GM19455 (cell line): Measurements from ENCODE around the gene TNNT3.
"Not testable (repeated sequence)": the region's sequence is repeated elsewhere in the genome, so short reads cannot be mapped to it uniquely, and the experiment has no call there.

ENCODE experiments used
- ATAC-seq: cut with Tn5 transposase; IDR thresholded peaks from one replicate; pipeline ENCODE4 v1.9.1; 2021; ENCODE audit not compliant: unreplicated experiment

Gene TNNT3

DNA sequence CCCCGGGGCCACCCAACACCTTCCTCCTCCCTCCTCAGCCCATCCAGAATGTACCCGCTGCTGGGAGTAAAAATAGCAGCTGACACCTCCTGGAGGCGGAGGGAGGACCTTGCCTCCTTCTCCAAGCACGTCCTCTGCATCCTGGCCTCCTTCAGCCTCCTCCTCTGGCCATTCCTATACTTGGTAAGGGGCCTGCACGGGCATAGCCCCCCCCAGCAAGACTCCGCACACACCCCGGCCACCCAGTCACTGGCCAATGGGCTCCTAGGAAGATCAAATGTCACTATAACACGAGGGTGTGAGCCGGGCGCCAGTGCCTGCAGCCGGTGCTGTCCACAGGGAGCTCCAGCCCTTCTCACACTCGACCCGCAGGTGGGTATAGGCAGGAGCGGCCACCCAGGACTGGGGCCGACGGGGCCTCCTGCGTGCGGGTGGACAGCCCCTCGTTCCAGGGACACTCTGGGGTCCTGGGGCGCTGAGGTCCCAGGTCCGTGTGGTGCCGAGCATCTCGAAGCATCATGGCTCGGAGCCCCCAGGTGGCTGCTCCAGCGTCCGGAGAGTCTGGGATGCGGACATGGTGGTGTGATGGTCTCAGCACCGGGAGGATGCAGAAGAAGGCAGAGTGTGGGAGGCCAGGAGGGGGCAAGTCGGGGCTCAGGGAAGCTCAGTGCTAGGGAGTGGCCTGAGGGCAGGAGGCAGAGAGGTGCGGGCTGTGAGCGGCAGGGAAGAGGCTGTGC is at the start of gene TNNT3:
TNNT3 (plus strand) TSS at position 313 of the 737 bp plus-strand sequence. CDS start 3,172 bp downstream, outside the sequence.
- no peak for ATAC-seq

GRCh38 chr11:1870326-1870696 is 49.2 kb upstream of the TNNT3 start:
- no peak for ATAC-seq

- ATAC-seq, result no peak
These were observed 48.6 kb upstream of the TNNT3 start for GRCh38 chr11:1870721-1871466.

DNA sequence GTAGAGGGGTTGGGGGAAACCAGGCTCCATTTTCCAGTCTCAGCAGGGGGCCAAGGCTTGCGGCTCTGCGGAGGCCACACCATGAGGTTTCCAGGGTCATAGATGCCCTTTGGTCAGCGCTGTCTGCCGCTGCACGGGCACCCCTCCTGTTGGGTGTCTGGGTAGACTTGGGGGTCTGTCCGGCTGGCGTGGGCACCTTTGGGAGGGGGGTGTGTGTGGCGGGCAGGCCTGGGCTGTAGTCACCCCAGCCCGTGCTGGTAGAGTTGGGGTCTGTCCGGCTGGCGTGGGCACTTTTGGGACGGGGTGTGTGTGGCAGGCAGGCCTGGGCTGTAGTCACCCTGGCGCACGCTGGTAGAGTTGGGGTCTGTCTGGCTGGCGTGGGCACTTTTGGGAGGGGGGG is 48.0 kb upstream of the TNNT3 start:
- no peak for ATAC-seq

DNA sequence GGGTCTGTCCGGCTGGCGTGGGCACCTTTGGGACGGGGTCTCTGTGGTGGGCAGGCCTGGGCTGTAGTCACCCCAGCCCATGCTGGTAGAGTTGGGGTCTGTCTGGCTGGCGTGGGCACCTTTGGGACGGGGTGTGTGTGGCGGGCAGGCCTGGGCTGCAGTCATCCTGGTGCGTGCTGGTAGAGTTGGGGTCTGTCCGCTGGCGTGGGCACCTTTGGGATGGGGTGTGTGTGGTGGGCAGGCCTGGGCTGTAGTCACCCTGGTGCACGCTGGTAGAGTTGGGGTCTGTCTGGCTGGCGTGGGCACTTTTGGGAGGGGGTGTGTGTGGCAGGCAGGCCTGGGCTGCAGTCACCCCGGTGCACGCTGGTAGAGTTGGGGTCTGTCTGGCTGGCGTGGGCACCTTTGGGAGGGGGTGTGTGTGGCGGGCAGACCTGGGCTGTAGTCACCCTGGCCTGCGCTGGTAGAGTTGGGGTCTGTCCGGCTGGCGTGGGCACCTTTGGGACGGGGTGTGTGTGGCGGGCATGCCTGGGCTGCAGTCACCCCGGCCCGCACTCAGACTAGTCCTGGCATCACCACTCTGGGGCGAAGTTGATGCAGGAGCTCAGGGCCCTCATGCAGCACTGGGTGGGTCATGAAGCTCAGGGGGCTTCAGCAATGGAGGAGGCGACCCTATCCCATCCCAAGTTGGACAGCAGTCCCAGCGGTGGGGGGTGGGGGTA is 47.1 kb upstream of the TNNT3 start:
- ATAC-seq, result no peak

DNA sequence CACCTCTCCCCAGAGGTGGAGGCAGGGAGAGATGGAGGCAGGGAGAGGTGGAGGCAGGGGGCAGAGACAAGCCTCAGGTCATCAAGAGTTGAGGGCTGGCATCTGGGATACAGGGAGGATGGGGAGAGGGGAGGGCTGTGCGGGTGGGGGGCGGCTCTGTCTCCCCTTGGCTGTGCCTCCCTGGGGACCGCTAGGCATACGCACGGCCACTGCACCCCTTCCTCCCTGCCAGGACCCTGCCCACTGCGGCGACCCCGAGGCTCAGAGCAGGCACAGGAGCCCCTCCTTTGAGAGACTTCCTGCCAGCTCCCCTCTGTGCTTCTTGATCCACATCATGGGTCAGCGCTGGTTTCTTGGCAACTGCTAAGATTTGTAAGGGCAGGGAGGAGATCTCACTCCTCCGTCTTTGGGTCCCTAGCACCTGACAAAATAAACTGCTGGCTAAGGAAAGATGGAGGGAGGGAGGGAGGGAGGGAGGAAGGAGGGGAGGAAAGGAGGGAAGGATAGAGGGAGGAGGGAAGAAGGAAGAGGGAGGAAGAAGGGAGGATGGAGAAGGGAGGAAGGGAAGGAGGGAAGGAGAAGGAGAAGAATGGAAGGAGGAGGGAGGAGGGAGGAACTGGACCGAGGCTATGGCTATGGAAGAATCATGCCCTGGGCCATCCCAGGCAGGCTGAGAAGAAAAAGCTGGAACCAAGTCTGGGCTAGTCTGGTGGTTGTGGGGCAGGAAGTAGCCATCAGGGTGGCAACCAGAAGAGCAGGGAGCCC is 46.3 kb upstream of the TNNT3 start:
- ATAC-seq, result no peak

GRCh38 chr11:1873813-1874150 is 45.7 kb upstream of the TNNT3 start:
- not testable (repeated sequence) for ATAC-seq

DNA sequence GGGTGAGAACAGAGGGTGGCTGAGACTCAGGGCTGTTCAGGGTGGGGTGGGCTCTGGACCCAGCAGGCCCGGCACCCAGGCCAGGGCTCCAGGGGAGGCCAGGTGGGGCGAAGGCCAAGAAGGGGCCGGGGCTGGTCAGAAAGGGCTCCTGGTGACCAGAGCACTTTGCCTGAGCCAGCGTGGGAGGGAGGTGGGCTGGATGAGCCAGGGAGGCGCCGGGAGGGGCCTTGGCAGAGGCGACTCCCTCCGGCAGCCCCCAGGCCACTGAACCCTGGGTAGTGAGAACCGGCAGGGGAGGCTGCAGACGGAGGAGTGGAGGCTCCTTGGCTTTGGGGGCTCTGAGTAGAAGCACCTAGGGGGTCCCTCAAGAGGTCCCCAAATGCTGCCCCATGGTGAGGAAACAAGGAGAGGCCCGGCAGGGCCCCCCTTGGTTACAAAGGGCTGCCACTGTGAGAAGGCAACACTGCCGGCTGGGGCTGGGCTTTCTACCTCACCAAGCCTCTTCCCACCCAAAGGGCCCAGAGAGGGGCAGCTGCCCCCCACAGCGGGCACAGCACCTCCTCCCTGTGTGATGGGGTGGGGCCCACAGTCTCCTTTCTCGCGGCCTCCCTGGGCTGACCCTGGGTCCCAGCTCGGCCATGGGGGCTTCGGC is 44.9 kb upstream of the TNNT3 start:
- ATAC-seq, result not testable (repeated sequence)

- no peak for ATAC-seq
These were observed 44.2 kb upstream of the TNNT3 start for GRCh38 chr11:1875093-1875850.

GRCh38 chr11:1875851-1876301 is 43.6 kb upstream of the TNNT3 start:
- not testable (repeated sequence) for ATAC-seq

- no peak for ATAC-seq
These were observed 43.0 kb upstream of the TNNT3 start for GRCh38 chr11:1876361-1877063.

- no peak for ATAC-seq
These were observed 42.0 kb upstream of the TNNT3 start for GRCh38 chr11:1877211-1878136.

DNA sequence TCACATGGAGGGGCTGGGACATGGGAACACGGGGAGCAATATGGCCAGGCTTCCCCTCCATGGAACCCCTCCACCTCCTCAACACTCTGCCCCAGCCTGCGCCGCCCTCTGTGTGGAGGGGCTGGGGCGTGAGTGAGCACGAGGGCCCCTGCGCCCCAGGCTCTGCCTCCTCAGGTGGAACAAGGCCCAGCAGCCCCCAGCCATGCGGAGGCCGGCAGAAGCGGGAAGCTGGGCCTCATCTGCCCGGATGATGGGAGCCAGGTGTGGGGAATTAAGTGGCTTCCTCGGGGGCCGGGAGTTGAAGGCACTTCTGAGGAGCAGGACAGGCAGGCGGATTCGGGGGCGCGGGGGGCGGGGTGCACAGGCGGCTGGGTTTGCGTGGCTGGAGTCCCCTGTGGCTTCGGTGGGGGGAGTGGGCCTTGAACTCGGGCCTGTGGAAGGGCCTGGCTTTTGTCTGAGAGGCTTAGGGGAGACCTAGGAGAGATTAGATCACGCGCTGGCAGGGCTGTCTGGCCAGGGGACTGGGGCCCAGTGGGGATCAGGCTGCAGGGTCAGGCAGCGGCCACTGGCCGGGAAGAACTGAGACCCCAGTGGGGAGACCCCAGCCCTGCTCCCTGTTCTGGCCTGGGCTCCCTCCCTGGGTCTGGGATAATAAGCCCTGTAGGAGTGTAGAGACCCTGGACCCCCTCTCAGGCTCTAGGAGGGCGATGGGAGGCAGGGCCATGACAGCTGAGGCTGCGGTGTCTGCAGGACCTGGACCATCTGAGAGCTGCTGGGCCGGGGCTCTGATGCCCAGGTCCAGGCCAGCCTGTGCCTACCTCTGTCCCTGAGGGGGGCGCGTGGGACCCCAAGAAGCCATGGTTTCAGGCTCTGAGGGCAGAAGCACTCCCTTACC is 41.1 kb upstream of the TNNT3 start:
- ATAC-seq, result no peak

GRCh38 chr11:1879342-1879940 is 40.1 kb upstream of the TNNT3 start:
- ATAC-seq, result no peak

DNA sequence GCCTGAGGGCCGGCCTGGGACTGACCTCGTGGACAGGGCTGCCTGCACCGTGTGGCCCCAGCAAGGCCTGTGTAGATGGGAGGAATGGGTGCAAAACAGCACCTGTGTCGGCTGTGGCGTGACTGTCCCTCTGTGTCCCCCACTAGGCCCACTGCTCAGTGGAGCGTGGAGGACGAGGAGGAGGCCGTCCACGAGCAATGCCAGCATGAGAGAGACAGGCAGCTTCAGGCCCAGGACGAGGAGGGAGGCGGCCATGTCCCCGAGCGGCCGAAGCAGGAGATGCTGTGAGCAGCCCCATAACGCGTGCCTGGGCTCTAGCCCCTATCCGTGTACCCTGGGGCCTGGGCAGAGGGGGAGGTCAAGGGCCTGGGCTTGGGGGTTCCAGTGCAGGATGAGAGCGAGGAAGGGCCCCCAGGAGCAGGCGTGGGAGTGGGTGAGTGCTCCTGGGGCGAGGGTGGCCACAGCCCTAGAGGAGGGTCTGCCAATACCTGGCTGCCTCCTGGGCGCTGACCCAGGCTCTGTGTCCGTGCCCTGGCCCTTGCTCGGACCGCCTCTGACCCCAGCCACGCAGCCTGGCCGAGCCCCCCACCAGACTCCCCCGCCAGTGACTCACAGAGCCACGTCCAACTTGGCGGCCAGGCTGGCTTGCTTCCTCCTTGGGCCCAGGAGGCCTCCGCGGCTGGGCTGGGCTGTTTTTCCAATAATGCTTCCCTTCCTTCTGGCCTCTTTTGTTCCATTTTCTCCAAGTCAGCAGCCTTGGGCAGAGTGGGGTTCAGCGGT is 39.4 kb upstream of the TNNT3 start:
- ATAC-seq, result no peak
